ENCODE data around the gene SAAL1.

DNA sequence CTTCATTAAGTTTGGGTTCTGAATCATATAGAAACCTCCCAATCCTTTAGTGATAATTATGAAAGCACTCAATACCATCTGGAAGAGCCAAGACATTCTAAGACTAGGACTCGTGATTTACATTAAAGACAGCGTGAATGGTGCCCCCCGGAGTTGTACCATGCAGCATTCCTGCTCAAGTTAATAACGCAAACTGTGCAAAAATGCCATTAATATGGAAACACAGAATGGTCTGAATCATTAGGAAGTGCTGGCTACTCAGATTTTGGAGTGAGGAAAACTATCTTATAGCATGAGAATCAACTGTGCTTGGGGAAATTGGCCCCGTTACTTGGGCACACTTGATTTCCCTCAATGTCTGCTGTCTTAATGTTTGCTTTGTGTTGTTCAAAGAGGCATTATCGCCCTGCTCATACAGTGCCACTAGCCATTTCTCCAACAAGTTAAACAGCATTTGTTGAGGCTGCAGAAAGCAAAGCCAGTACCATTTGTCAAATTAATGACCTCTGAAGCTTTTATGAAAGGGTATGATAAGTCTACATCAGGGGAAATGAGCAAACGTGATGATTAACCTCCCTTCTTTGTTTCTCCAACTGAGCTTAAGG is 41.3 kb downstream of the SAAL1 start:
- TF ChIP-seq POLR2A (IDR thresholded peaks at IDR 0.05; ENCODE audit: low read length) (no peak), GATA1 (IDR thresholded peaks at IDR 0.05; ENCODE audit: low read depth, low read length) (no peak)

Data from erythroblast (primary cell).